Measurements from ENCODE around the gene ABCA8. TPM values are rescaled to one million over a fixed set of nuclear protein-coding genes. Genes with fewer than 3 reads are reported as not detected.

The ABCA8 gene
- total RNA-seq, 1 experiment from 2014 or later, result 27.4 TPM

GRCh38 chr17:68878226-68878885 lies 76.8 kb downstream of the ABCA8 start:
- no peak for DNase-seq (ENCODE audit: extremely low read depth, low read depth)

DNA sequence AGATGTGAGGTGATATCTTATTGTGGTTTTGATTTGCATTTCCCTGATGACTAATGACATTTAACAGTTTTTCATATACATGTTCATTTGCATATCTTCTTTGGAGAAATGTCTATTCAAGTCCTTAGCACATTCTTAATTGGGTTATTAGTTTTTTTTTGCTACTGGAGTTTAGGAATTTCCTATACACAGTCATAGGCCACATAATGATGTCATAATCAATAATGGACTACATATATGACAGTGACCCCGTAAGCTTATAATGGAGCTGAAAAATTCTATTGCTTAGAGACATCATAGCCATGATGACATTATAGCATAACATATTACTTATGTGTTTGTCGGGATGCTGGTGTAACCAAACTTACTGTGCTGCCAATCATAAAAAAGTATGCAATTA lies 83.7 kb downstream of the ABCA8 start:
- no peak for DNase-seq (ENCODE audit: extremely low read depth, low read depth)

DNA sequence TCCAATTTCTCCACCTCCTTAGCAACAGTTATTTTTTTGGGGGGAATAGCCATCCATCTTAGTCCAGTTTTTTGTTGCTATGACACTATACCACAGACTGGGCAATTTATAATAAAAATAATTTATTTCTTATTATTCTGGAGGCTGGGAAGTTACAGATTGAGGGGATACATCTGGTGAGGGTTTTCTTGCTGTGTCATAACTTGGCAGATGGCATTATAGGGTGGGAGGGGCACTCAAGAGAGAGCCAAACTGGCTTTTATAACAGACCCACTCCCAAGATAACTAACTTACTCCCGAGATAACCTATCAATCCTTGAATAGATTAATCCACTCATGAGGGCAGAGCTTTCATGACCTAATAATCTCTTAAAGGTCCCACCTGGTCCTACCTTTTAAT lies 84.2 kb downstream of the ABCA8 start:
- no peak for DNase-seq (ENCODE audit: extremely low read depth, low read depth)

- DNase-seq (ENCODE audit: extremely low read depth, low read depth), result no peak
These were observed 84.9 kb downstream of the ABCA8 start for GRCh38 chr17:68870161-68870826.

DNA sequence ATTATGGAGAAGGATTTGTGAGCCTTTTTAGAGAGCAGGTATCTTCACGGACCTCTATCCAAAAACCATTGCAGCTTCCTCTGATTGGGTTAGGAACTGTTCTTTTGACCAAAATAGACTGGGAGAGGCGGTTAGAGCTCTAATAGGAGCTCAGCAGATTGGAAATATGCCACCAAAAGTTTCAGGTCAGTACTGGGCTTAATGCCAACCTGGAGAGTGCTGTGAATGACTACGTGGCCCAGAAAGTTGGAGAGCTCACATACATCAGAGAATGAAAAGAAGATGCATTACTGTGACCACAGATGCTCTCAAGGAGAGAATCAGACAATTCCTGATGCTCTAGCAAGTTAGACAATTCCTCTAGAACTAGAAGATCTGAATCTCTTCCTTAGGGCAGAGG lies 86.5 kb downstream of the ABCA8 start:
- no peak for DNase-seq (ENCODE audit: extremely low read depth, low read depth)

DNA sequence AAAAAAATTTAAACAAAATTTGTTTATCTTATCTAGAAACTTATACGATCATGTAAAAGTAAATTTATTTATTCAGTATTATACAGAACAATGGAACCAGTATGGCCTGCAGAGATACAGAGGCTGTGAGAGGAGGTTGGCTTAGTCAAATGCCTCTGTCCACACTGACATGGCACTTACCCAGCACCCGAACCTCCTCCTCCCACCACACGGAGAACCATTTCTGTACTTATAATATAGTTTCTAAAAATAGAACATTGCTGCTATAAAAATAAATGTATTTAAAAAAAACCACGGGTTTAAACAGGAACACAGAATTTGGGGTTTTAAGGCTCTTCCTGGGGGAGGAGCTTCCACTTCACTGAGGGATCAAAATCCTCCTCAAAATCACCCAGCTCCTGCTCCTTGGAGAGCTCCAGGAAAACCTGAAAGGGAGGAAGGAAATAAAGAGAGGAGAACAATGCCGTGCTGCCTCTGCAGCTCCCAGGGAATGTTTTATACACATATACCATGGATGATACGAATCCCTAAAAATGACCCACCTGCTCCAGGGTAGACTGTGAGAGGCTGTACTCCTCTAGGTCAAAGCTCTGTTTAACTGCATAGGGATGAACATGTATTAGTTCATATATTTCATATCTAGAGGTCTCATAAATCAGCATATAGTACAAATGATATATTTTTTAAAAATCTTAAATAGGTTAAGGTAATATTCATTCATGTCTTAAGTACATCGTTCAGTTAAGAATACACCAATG lies 87.3 kb downstream of the ABCA8 start:
- DNase-seq (ENCODE audit: extremely low read depth, low read depth), result no peak

GRCh38 chr17:68865584-68865983 lies 89.6 kb downstream of the ABCA8 start:
- DNase-seq (ENCODE audit: extremely low read depth, low read depth), result no peak

DNA sequence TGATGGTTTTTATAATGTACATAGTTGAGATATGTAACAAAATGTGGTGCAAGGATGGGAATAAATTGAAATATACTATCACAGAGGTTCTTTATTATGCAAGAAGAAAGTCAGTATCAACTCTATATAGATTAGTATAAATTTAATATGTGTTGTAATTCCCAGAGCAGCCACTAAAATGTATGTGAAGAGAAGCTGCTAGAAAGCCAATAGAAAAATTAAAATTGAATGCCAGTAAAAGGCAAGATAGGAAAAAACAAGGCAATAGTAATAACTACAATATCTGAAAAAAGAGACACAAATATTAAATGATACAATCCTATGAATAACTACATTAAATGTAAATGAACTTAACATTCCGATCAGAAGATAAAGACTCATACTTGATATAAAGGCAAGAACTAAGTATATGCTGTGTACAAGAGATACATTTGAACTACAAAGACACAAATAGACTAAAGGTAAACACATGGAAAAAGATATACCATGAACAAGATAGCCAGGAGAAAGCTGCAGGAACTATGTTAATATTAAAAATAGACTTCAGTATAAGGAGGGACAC lies 92.0 kb downstream of the ABCA8 start:
- DNase-seq (ENCODE audit: extremely low read depth, low read depth), result no peak

- DNase-seq (ENCODE audit: extremely low read depth, low read depth), result no peak
These were observed 93.6 kb downstream of the ABCA8 start for GRCh38 chr17:68861602-68862001.

DNA sequence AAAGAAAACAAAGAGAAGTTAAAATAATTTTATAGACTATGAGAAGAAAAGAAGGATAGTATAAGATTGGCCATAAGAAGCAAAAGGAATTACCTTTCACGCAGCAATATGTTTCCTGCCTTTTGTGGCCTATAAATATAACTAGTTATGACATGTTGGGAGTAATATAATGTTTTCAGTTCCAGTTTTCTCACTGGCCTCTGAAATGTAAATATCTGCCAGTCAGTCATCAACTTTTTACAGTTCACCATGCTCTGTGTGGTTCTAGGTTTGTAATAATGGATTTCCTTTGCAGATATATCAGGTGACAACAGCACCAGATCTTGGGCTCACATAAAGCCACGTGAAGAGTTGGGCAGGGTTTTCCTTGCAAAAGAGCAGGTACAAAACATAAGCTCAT lies 94.3 kb downstream of the ABCA8 start:
- no peak for DNase-seq (ENCODE audit: extremely low read depth, low read depth)

GRCh38 chr17:68854452-68854851 lies 100.7 kb downstream of the ABCA8 start:
- DNase-seq (ENCODE audit: extremely low read depth, low read depth), result no peak

GRCh38 chr17:68853439-68853838 lies 101.8 kb downstream of the ABCA8 start:
- no peak for DNase-seq (ENCODE audit: extremely low read depth, low read depth)

DNA sequence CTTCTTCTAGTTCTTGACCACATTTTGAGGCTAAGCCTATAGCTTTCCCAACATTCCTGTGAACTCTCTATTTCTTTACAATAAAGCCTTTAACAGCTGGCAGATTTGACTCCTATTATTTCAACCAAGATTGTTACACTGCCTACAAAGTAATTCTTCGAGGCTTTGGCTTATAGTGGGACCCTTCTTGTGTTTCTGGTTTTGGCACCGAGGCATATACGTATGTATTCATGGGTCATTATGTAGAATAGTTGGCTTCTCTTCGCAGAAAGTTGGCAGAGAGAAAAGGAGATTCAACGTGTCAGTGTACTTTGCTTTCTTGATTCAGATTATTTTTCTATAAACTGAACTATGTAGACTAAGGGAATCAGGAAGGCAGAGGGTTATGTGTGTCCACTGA lies 102.2 kb downstream of the ABCA8 start:
- DNase-seq (ENCODE audit: extremely low read depth, low read depth), result no peak

- no peak for DNase-seq (ENCODE audit: extremely low read depth, low read depth)
These were observed 103.3 kb downstream of the ABCA8 start for GRCh38 chr17:68851890-68852289.

DNA sequence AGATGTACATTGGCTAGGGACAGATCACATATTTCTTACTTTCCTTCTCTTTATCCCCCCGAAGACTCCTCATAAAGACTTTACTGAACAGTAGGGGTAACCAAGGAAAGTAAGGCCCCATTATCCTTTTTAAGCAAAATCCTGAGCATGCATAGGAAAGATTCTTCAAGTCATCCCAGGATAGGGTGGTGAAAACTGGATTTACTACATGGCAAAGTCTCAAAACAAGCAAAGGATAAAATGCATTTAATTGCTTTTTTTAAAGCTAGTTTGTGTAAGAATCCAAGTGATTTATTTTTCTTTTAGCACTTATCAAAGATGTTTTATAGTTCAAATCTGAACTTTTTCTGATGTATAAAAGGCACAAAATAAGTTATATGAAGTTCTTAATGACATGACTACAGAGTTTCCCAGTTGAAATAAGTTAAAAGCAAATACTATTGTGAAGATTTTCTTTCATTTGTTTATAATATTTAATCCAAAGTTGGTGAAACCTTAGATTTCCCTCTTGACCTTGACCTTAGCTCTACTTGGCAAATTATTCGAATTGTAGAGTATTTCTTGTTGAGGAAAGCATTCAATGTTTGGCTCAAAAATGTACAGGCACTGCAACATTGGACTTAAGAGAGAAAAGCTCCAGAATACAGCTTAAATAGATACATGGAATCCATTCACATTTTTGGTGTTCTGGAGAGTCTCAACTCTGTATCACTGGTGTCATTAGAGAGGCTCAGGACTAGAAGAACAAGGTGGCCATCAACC lies 104.3 kb downstream of the ABCA8 start:
- no peak for DNase-seq (ENCODE audit: extremely low read depth, low read depth)

GRCh38 chr17:68849673-68850610 lies 105.2 kb downstream of the ABCA8 start:
- DNase-seq (ENCODE audit: extremely low read depth, low read depth), result no peak

DNA sequence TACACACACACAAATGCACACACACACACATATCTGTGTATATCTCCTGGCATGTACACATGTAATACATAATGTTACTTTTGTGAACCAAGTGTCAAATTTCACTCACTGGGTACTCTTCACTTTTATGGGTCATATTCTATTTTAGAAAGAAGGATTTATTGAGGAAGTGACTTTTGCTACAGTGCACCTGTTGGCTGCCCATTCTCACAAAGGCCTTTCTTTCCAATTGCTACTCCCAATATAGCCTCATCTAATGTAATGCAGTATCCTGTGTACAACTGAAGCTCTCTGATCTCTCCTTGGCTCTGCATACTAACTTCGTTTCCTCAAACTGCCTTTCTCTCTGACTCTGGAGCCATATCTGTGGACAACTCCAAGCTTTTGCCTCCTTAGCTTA lies 107.5 kb downstream of the ABCA8 start:
- no peak for DNase-seq (ENCODE audit: extremely low read depth, low read depth)

- no peak for DNase-seq (ENCODE audit: extremely low read depth, low read depth)
These were observed 111.7 kb downstream of the ABCA8 start for GRCh38 chr17:68843522-68843921.

GRCh38 chr17:68840073-68840472 lies 115.1 kb downstream of the ABCA8 start:
- DNase-seq (ENCODE audit: extremely low read depth, low read depth), result no peak

GRCh38 chr17:68835071-68835470 lies 120.1 kb downstream of the ABCA8 start:
- DNase-seq (ENCODE audit: extremely low read depth, low read depth), result no peak
